Bronchus fibroblast of lung (primary cell): ENCODE data around the gene TRMT13. TPM values are rescaled to one million over a fixed set of nuclear protein-coding genes. Genes with fewer than 3 reads are reported as not detected.

Source experiments
- total RNA-seq: library from RNA; depleted of rRNA; stranded (reverse); fragments of >200 nt; gene quantifications from 2 replicates; pipeline ENCODE4 v1.2.3, GENCODE V29; 2015

TRMT13 gene, protein sequence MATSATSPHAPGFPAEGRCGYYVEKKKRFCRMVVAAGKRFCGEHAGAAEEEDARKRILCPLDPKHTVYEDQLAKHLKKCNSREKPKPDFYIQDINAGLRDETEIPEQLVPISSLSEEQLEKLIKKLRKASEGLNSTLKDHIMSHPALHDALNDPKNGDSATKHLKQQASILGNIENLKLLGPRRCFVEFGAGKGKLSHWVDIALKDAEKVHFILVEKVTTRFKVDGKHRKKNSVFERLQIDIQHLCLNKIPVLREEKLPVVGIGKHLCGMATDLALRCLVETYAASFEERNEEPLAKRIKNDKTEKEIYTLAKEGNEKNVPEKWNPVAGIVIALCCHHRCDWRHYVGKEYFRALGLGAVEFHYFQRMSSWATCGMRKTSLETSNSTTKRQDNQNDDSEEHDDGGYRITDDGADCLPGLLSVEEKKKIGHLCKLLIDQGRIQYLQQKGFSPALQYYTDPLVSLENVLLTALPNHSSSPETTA
- 8.8 and 15.5 TPM in 2 replicates for total RNA-seq

DNA sequence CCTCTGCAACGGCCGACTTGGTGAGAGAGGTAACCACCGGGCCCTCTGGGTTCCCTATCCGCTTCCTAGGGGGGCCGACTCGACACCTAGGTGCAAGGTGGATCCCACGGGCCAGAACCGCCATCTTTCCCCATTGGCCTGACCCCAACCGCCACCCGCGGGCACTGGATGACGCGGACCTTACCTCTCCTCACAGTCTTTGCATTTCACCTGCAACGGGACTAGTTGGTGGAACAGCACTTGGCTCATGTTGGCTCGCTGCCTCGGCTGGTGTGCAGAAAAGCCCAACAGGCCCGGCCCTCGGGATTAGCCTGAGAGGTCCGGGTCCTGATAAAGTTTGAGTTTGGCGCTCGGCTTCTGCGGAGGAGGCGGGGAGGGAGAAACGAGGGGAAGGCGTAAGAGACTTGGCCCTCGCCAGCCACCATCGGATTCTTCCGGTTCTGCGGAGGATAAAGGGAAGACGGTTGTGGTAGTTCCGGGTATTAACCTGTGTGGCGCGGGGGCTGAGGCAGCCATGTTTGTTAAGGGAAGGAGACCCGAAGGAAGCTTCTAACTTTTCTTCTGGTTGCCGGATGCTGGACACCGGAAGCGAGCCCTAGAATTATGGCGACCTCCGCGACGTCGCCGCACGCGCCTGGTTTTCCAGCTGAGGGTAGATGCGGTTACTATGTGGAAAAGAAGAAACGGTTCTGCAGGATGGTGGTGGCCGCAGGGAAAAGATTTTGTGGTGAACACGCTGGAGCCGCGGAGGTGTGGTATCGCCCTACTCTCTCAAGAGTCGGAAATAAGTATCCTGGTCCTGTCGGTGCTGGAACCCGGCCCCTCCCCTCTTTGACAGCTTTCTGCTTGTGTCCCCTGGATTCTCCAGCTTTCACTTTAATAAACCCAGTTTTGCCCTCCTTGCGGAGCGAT lies at the start of gene TRMT13, which contains the start of gene SASS6:
Gene TRMT13, plus strand, starts transcription at position 598 of the 912 bp plus-strand sequence. Its CDS starts 6 bp downstream, at position 604.
Gene SASS6, minus strand, starts transcription at position 365 of the 912 bp plus-strand sequence. Its CDS starts 116 bp downstream, at position 249.

GRCh38 chr1:100178091-100178490 lies 45.1 kb downstream of the TRMT13 start, which contains the start of gene LRRC39:
TSS of gene LRRC39 (minus strand) at chr1:100178256. CDS start at chr1:100168516, 9,740 bp downstream.

Other genes starting within 250 kb of the TRMT13 start
- gene SLC35A3, start 163.2 kb upstream of the TRMT13 start, total RNA-seq = 16.6 and 19.8 TPM in 2 replicates
- gene SASS6, start 233 bp upstream of the TRMT13 start, total RNA-seq = 2.2 and 3.5 TPM in 2 replicates
- 0.15 and 0.34 TPM in 2 replicates for gene LRRC39, start 45.1 kb downstream of the TRMT13 start, total RNA-seq
- gene DBT, start 116.7 kb downstream of the TRMT13 start, total RNA-seq = 2.2 and 3.0 TPM in 2 replicates
- 22.9 and 24.7 TPM in 2 replicates for gene RTCA, start 133.1 kb downstream of the TRMT13 start, total RNA-seq
- 1.8 and 2.7 TPM in 2 replicates for gene CDC14A, start 219.3 kb downstream of the TRMT13 start, total RNA-seq